Cardiac muscle cell (in vitro differentiated cells and primary cell): ENCODE data around the gene SLAMF7. TPM values are rescaled to one million over a fixed set of nuclear protein-coding genes. Genes with fewer than 3 reads are reported as not detected.

Source experiments
- DNase-seq, 2 donors: peaks; one replicate each; pipeline versions ENCODE4 v3.0.0 to v3.0.0-alpha.2; 2010 to 2017; ENCODE audit warnings: low read depth in 1 of 2, low spot score in 1 of 2
- H3K27ac ChIP-seq: fragments of 200-600 bp; sonication (generic); 2 replicates; pipeline ENCODE4 v1.5.1; 2016
- H3K27me3 ChIP-seq: fragments of 200-600 bp; sonication (generic); 2 replicates; pipeline ENCODE4 v1.6.0; 2016; ENCODE audit warnings: control low read depth
- H3K36me3 ChIP-seq: fragments of 200-600 bp; sonication (generic); 2 replicates; pipeline ENCODE4 v1.5.1; 2016; ENCODE audit warnings: control low read depth
- H3K4me1 ChIP-seq: fragments of 200-600 bp; sonication (generic); 2 replicates; pipeline ENCODE4 v1.8.1; 2017; ENCODE audit warnings: low read depth, mild to moderate bottlenecking, mixed run types
- H3K4me3 ChIP-seq: fragments of 200-600 bp; sonication (generic); 2 replicates; pipeline ENCODE4 v1.5.1; 2016; ENCODE audit warnings: mild to moderate bottlenecking
- H3K9me3 ChIP-seq: fragments of 200-600 bp; sonication (generic); 2 replicates; pipeline ENCODE4 v1.5.1; 2017; ENCODE audit warnings: low read depth, mild to moderate bottlenecking, control low read depth
- CTCF ChIP-seq: IDR thresholded peaks from 2 replicates; pipeline ENCODE4 v1.5.1; 2012; ENCODE audit warnings: low read depth, mild to moderate bottlenecking, low read length
- polyA plus RNA-seq: library from polyadenylated mRNA; unstranded; fragments of >200 nt; fragmentation: Nextera tagmentation; extraction: Ambion mirVana; gene quantifications from 2 replicates; pipeline ENCODE4 v1.2.1, GENCODE V29; 2016
- total RNA-seq: library from RNA; depleted of rRNA; stranded (reverse); fragments of >200 nt; gene quantifications from 2 replicates; pipeline ENCODE4 v1.2.3, GENCODE V29; 2016

SLAMF7 gene
- total and polyA plus RNA-seq, 2 experiments from 2014 or later = not detected

GRCh38 chr1:160795951-160796383, 56.9 kb downstream of the SLAMF7 start, which contains the start of gene LY9:
Gene LY9 (plus strand): TSS chr1:160796174. CDS start chr1:160796188, 14 bp downstream.
- no peaks in the 10 kb centered on the region for H3K4me1 ChIP-seq
- H3K9me3 ChIP-seq = no peaks in the 10 kb centered on the region
- TF ChIP-seq CTCF = no peak

GRCh38 chr1:160797271-160797709, 58.2 kb downstream of the SLAMF7 start:
- no peaks in the 10 kb centered on the region for H3K4me1 ChIP-seq
- no peaks in the 10 kb centered on the region for H3K36me3 ChIP-seq
- H3K27ac ChIP-seq = no peak overlapping the region
- no peaks in the 10 kb centered on the region for H3K9me3 ChIP-seq
- no peaks in the 10 kb centered on the region for H3K27me3 ChIP-seq
- TF ChIP-seq CTCF = no peak
- no peak for DNase-seq
- H3K4me3 ChIP-seq = no peak overlapping the region

More at GRCh38 chr1:160795951-160796383, 56.9 kb downstream of the SLAMF7 start, which contains the start of gene LY9:
- no peak within 1 kb of the TSS for H3K27ac ChIP-seq
- no peak within 1 kb of the TSS for H3K4me3 ChIP-seq
- H3K27me3 ChIP-seq = no peaks in the 10 kb centered on the region
- H3K36me3 ChIP-seq = no peaks in the 10 kb centered on the region
- DNase-seq = no peak

- Histone ChIP-seq H3K4me3 (no peak overlapping the region), H3K4me1 (no peaks in the 10 kb centered on the region), H3K27ac (no peak overlapping the region), H3K27me3 (no peaks in the 10 kb centered on the region), H3K9me3 (no peaks in the 10 kb centered on the region), H3K36me3 (no peaks in the 10 kb centered on the region)
- TF ChIP-seq CTCF = no peak
- no peak for DNase-seq
Observed at GRCh38 chr1:160797861-160798273, 58.8 kb downstream of the SLAMF7 start.

GRCh38 chr1:160798439-160798838, 59.4 kb downstream of the SLAMF7 start:
- H3K9me3 ChIP-seq = no peaks in the 10 kb centered on the region
- H3K4me3 ChIP-seq = no peak overlapping the region
- H3K27me3 ChIP-seq = no peaks in the 10 kb centered on the region
- no peak for DNase-seq
- H3K27ac ChIP-seq = no peak overlapping the region
- no peak for TF ChIP-seq CTCF
- no peaks in the 10 kb centered on the region for H3K36me3 ChIP-seq
- no peaks in the 10 kb centered on the region for H3K4me1 ChIP-seq

- no peak overlapping the region for H3K27ac ChIP-seq
- DNase-seq = no peak
Observed at GRCh38 chr1:160799641-160800040, 60.6 kb downstream of the SLAMF7 start.

More at GRCh38 chr1:160799641-160800040, 60.6 kb downstream of the SLAMF7 start:
- H3K27me3 ChIP-seq = no peaks in the 10 kb centered on the region
- H3K4me3 ChIP-seq = no peak overlapping the region
- no peaks in the 10 kb centered on the region for H3K4me1 ChIP-seq
- no peaks in the 10 kb centered on the region for H3K9me3 ChIP-seq
- TF ChIP-seq CTCF = no peak
- H3K36me3 ChIP-seq = no peaks in the 10 kb centered on the region
